Esophagus muscularis mucosa (tissue), 4 donors: ENCODE measurements around the gene ADGRV1. TPM values are rescaled to one million over a fixed set of nuclear protein-coding genes. Genes with fewer than 3 reads are reported as not detected.

Experiments used
- DNase-seq: peaks from one replicate; pipeline ENCODE4 v3.0.0-alpha.2; 2017; ENCODE audit errors: extremely low spot score
- H3K27ac ChIP-seq, 4 donors: fragments of 200-600 bp; sonication (generic); replicated peaks in 1 of 4; 1 replicate in 3 of 4; 2 replicates in 1 of 4; pipeline ENCODE4 v1.5.1; 2016 to 2019; ENCODE audit warnings: mild to moderate bottlenecking in 1 of 4
- H3K27me3 ChIP-seq, 4 donors: fragments of 200-600 bp; sonication (generic); one replicate each; pipeline versions ENCODE4 v1.5.1 to v1.6.0; 2016 to 2019
- H3K36me3 ChIP-seq, 4 donors: fragments of 200-600 bp; sonication (generic); one replicate each; pipeline ENCODE4 v1.5.1; 2016 to 2019
- H3K4me1 ChIP-seq, 4 donors: fragments of 200-600 bp; sonication (generic); one replicate each; pipeline ENCODE4 v1.5.1; 2016 to 2019
- H3K4me3 ChIP-seq, 4 donors: fragments of 200-600 bp; sonication (generic); 1 replicate in 2 of 4; 2 replicates in 2 of 4; pipeline ENCODE4 v1.5.1; 2016 to 2019; ENCODE audit warnings: mild to moderate bottlenecking in 4 of 4, moderate library complexity in 1 of 4
- H3K9me3 ChIP-seq, 4 donors: fragments of 200-600 bp; sonication (generic); 1 replicate in 3 of 4; 2 replicates in 1 of 4; pipeline ENCODE4 v1.5.1; 2016 to 2019
- CTCF ChIP-seq, 3 experiments: fragments of 200-600 bp in 2 of 3; fragments of 450-650 bp in 1 of 3; sonication (generic) in 2 of 3; IDR thresholded peaks; one replicate each; pipeline ENCODE4 v1.5.1; 2017 to 2019; ENCODE audit warnings: antibody characterized with exemption in 3 of 3, mild to moderate bottlenecking in 2 of 3, moderate library complexity in 1 of 3
- EP300 ChIP-seq: sonication (generic); formaldehyde crosslinking; IDR thresholded peaks from one replicate; pipeline ENCODE4 v1.6.1; 2017; ENCODE audit warnings: antibody characterized with exemption
- POLR2A ChIP-seq: fragments of 450-650 bp; IDR thresholded peaks from one replicate; pipeline ENCODE4 v1.6.1; 2017; ENCODE audit warnings: antibody characterized with exemption, moderate library complexity, mild to moderate bottlenecking, low read depth
- POLR2AphosphoS5 ChIP-seq, 2 donors: sonication (generic); formaldehyde crosslinking; IDR thresholded peaks; one replicate each; pipeline ENCODE4 v1.6.1; 2017; ENCODE audit warnings: antibody characterized with exemption in 2 of 2
- WGBS: methylation state at CpG from one replicate; pipeline ENCODE4 v1.1.5; 2018; 5-methylcytosine and 5-hydroxymethylcytosine counted together
- intact Hi-C: fragments of 100-400 bp; cut with DNase I; formaldehyde crosslinking; loops from one replicate; pipeline ENCODE4 v1.15.1; 2023
- total RNA-seq, 4 donors: library from RNA; depleted of rRNA; stranded (reverse); fragments of >200 nt; gene quantifications; one replicate each; pipeline versions ENCODE4 v1.1.0 to v1.2.1, GENCODE V29; 2016

ADGRV1 gene
- total RNA-seq, 4 donors from 2014 or later: 0.42 to 1.4 (median 0.54) TPM

DNA sequence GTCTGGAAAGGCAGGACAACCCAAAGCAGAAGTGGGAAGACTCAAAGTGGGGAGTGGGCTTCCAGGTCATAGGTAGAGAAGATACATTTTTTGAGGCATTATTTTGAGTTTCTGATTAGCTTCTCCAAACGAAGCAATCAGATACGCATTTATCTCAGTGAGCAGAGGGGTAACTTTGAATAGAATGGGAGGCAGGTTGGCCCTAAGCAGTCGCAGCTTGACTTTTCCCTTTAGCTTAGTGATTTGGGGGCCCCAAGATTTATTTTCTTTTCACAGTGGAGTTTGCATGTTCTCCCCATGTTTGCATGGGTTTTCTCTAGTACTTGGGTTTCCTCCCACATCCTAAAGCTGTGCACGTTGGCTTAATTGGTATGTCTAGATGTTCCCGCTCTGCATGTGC, 422.6 kb downstream of the ADGRV1 start:
- Histone ChIP-seq H3K9me3 (no peaks in the 10 kb centered on the region), H3K36me3 (no peaks in the 10 kb centered on the region), H3K4me1 (no peaks in the 10 kb centered on the region), H3K27ac (no peak overlapping the region), H3K4me3 (no peak overlapping the region), H3K27me3 (no peaks in the 10 kb centered on the region)
- TF ChIP-seq POLR2A: no peak
- WGBS: 91% methylated on average over 5 of the region's 5 CpGs
- intact Hi-C loops: no loop called here
- DNase-seq: no peak

DNA sequence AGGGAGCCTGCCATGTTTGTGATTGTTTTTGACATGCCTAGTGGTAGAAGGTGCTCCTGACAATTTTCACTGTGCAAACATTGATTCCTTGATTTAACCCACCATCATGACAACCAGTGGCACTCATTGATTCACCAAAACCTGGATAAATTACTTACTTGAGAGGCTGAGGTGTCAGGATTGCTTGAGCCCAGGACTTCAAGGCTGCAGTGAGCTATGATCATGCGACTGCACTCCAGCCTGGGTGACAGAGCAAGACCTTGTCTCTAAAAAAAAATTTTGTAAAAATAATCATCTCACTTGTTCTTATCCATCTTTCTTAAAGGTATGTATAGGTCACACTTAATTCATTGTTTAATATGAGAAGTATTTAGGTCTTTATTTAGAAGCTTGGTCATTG, 423.2 kb downstream of the ADGRV1 start:
- H3K27ac ChIP-seq: no peak overlapping the region
- WGBS: 0% methylated on average over 1 of the region's 1 CpG
- TF ChIP-seq POLR2AphosphoS5 (IDR thresholded peaks at IDR 0.05) (no peak), EP300 (no peak), CTCF (IDR thresholded peaks at IDR 0.05) (no peak), POLR2A (no peak)
- no peak overlapping the region for H3K4me3 ChIP-seq
- intact Hi-C loops: no loop called here
- no peaks in the 10 kb centered on the region for H3K27me3 ChIP-seq
- no peaks in the 10 kb centered on the region for H3K36me3 ChIP-seq
- H3K4me1 ChIP-seq: no peaks in the 10 kb centered on the region
- no peaks in the 10 kb centered on the region for H3K9me3 ChIP-seq
- no peak for DNase-seq

DNA sequence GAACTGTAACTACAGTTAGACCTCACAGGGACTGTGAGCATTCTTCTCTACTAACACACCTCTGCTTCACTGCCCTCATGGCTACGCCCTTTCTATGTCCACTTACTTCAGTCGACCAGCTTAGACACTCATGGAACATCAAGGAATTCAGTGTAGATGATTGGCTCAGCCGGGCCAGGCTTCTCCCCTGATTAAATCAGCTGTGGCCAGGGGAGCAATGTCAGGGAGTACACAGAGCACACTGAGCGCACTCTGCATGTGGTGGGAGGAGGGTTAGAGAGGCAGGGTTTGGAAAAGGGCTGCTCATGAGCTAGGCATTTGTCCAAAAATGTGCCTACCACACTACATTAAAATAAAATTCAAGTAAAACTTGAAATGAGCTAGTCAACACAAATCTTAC, 424.0 kb downstream of the ADGRV1 start:
- WGBS: 66% methylated on average over 4 of the region's 4 CpGs
- DNase-seq: no peak
- H3K36me3 ChIP-seq: no peaks in the 10 kb centered on the region
- H3K9me3 ChIP-seq: no peaks in the 10 kb centered on the region
- no peak overlapping the region for H3K4me3 ChIP-seq
- H3K4me1 ChIP-seq: no peaks in the 10 kb centered on the region
- no peak for TF ChIP-seq POLR2AphosphoS5 (IDR thresholded peaks at IDR 0.05)
- TF ChIP-seq CTCF (IDR thresholded peaks at IDR 0.05): no peak
- TF ChIP-seq POLR2A: no peak
- TF ChIP-seq EP300: no peak
- intact Hi-C loops: no loop called here
- H3K27me3 ChIP-seq: no peaks in the 10 kb centered on the region
- H3K27ac ChIP-seq: no peak overlapping the region

GRCh38 chr5:90983148-90983547, 424.6 kb downstream of the ADGRV1 start:
- Histone ChIP-seq H3K4me3 (no peak overlapping the region), H3K27me3 (no peaks in the 10 kb centered on the region), H3K27ac (no peak overlapping the region), H3K4me1 (no peaks in the 10 kb centered on the region), H3K36me3 (no peaks in the 10 kb centered on the region), H3K9me3 (no peaks in the 10 kb centered on the region)
- 87% methylated on average over 3 of the region's 3 CpGs for WGBS
- intact Hi-C loops: no loop called here
- no peak for DNase-seq
- TF ChIP-seq EP300 (no peak), POLR2A (no peak), POLR2AphosphoS5 (IDR thresholded peaks at IDR 0.05) (no peak), CTCF (IDR thresholded peaks at IDR 0.05) (no peak)

DNA sequence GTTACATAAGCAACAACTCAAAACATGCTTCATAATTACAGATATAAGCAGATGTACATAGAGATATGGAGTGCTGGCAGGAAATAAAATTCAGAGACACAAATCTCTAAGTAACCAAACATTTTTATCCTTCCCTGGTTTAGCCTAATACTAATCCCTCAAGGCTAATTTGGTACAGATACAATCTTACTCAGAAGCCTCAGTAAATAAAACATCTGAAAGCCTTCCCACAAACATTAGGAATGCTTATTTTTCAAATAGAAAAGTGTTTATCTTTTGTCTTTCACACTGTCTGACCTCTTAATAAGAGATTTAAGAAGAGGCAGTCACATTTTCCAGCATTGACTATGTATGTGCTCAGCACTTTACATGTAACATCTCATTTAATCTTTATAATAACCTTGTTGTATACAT, 425.1 kb downstream of the ADGRV1 start:
- intact Hi-C loops: no loop called here
- no peak overlapping the region for H3K27ac ChIP-seq

More for the DNA sequence above, 425.1 kb downstream of the ADGRV1 start:
- Histone ChIP-seq H3K9me3 (no peaks in the 10 kb centered on the region), H3K4me3 (no peak overlapping the region), H3K36me3 (no peaks in the 10 kb centered on the region), H3K4me1 (no peaks in the 10 kb centered on the region), H3K27me3 (no peaks in the 10 kb centered on the region)
- TF ChIP-seq POLR2A (no peak), EP300 (no peak), POLR2AphosphoS5 (IDR thresholded peaks at IDR 0.05) (no peak), CTCF (IDR thresholded peaks at IDR 0.05) (no peak)
- DNase-seq: no peak
